ENCODE measurements around the gene HINFP. TPM values are rescaled to one million over a fixed set of nuclear protein-coding genes. Genes with fewer than 3 reads are reported as not detected.
"Not testable (repeated sequence)": the region's sequence is repeated elsewhere in the genome, so short reads cannot be mapped to it uniquely, and the experiment has no call there.

HINFP gene
- total and polyA plus RNA-seq, 3 donors from 2014 or later, result 38.3 to 58.7 (median 58.3) TPM

DNA sequence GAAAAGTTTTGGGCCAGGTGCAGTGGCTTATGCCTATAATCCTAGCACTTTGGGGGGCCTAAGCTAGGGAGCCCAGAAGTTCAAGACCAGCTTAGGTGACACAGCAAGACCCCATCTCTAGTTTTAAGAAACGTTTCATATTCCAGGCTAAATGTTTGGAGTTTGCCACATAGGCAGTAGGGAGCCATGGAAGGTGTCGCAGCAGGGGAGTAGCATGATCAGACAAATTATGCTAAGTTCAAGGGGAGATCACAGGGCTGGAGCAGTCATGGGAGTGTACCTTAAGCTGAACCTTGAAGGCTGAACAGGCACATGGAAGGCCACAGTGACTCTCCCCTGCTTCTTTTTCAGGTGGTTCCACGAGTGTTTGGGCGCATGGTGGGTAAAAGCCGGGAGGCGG lies 58.0 kb downstream of the HINFP start:
- WGBS, 2 donors, result 93 to 96% methylated on average over 6 of the region's 6 CpGs
- H3K9me3 ChIP-seq, result no peaks in the 10 kb centered on the region
- no peak overlapping the region for H3K27ac ChIP-seq
- H3K4me1 ChIP-seq, result no peaks in the 10 kb centered on the region
- H3K27me3 ChIP-seq, result no peaks in the 10 kb centered on the region
- H3K4me3 ChIP-seq, result no peak overlapping the region
- no peaks in the 10 kb centered on the region for H3K36me3 ChIP-seq (ENCODE audit: low read depth, missing control alignments)
- TF ChIP-seq POLR2A (IDR thresholded peaks at IDR 0.05), result no peak
- TF ChIP-seq, protein P1, sequence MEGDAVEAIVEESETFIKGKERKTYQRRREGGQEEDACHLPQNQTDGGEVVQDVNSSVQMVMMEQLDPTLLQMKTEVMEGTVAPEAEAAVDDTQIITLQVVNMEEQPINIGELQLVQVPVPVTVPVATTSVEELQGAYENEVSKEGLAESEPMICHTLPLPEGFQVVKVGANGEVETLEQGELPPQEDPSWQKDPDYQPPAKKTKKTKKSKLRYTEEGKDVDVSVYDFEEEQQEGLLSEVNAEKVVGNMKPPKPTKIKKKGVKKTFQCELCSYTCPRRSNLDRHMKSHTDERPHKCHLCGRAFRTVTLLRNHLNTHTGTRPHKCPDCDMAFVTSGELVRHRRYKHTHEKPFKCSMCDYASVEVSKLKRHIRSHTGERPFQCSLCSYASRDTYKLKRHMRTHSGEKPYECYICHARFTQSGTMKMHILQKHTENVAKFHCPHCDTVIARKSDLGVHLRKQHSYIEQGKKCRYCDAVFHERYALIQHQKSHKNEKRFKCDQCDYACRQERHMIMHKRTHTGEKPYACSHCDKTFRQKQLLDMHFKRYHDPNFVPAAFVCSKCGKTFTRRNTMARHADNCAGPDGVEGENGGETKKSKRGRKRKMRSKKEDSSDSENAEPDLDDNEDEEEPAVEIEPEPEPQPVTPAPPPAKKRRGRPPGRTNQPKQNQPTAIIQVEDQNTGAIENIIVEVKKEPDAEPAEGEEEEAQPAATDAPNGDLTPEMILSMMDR (IDR thresholded peaks at IDR 0.05), result no peak
- no peak for DNase-seq
- intact Hi-C loops (cut with DNase I; ENCODE audit: low total_unique reads), result no loop called here

DNA sequence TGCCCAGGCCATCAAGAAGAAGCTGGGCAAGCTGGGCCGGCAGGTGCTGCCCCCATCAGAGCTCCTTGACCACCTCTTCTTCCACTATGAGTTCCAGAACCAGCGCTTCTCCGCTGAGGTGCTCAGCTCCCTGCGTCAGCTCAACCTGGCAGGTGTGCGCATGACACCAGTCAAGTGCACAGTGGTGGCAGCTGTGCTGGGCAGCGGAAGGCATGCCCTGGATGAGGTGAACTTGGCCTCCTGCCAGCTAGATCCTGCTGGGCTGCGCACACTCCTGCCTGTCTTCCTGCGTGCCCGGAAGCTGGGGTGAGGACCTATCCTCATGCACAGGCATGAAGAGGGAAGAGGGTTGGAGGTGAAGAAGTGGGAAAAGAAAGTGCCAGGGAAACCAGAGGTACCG lies 58.6 kb downstream of the HINFP start:
- DNase-seq, result no peak
- Histone ChIP-seq H3K4me3 (no peak overlapping the region), H3K27me3 (no peaks in the 10 kb centered on the region), H3K4me1 (no peaks in the 10 kb centered on the region), H3K27ac (no peak overlapping the region), H3K9me3 (no peaks in the 10 kb centered on the region), H3K36me3 (ENCODE audit: low read depth, missing control alignments) (no peaks in the 10 kb centered on the region)
- TF ChIP-seq POLR2A (IDR thresholded peaks at IDR 0.05), result no peak
- TF ChIP-seq, protein P1 (IDR thresholded peaks at IDR 0.05), result no peak
- whole genome bisulfite sequencing, 2 donors, result 90 to 96% methylated on average over 10 of the region's 10 CpGs
- intact Hi-C loops (cut with DNase I; ENCODE audit: low total_unique reads), result loop anchor here (10.0 kb wide), 1 partner anchor 85 kb away; a partner anchor contains a TSS

DNA sequence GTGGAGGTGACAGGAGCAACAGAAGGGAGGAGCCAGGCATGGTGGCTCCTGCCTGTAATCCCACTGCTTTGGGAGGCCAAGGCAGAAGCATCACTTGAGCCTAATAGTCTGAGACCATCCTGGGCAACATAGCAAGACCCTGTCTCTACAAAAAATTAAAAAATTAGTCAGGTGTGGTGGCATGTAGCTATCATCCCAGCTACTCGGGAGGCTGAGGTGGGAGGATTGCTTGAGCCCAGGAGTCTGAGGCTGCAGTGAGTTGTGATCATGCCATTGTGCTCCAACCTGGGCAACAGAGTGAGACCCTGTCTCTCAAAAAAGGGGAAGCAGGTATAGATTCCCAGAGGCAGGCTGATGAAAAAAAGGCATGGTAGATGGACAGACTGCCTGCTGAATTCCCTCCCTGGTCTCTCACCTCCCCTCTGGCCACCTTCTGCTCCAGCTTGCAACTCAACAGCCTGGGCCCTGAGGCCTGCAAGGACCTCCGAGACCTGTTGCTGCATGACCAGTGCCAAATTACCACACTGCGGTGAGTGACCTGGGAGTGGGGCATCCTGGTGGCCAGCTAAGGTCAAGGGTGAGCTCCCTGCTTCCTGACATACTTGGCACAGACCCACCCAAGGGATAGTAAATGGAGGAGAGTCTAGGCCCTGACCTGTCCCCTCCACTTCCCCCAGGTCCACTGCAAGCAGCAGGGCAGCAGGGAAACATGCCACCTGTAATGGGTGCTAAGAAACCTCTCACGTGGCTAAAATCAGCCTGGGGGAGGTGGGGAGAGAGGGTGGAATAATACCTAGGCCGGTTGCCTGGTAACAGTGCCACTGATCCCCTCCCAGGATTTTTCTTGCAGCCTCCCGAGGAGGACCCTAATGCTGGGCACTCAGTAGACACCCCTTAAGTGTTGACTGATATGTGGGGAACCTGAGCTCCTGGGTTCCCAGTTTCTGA lies 59.6 kb downstream of the HINFP start:
- WGBS, 2 donors, result 86 to 88% methylated on average over 3 to 6 of the region's 6 CpGs
- no peak overlapping the region for H3K27ac ChIP-seq
- no peaks in the 10 kb centered on the region for H3K36me3 ChIP-seq (ENCODE audit: low read depth, missing control alignments)
- TF ChIP-seq POLR2A (IDR thresholded peaks at IDR 0.05), result no peak
- TF ChIP-seq, protein P1 (IDR thresholded peaks at IDR 0.05), result no peak
- intact Hi-C loops (cut with DNase I; ENCODE audit: low total_unique reads), result loop anchor here (10.0 kb wide), 1 partner anchor 86 kb away; a partner anchor contains a TSS
- H3K27me3 ChIP-seq, result no peaks in the 10 kb centered on the region
- H3K4me1 ChIP-seq, result no peaks in the 10 kb centered on the region
- no peak for DNase-seq
- no peaks in the 10 kb centered on the region for H3K9me3 ChIP-seq
- no peak overlapping the region for H3K4me3 ChIP-seq

DNA sequence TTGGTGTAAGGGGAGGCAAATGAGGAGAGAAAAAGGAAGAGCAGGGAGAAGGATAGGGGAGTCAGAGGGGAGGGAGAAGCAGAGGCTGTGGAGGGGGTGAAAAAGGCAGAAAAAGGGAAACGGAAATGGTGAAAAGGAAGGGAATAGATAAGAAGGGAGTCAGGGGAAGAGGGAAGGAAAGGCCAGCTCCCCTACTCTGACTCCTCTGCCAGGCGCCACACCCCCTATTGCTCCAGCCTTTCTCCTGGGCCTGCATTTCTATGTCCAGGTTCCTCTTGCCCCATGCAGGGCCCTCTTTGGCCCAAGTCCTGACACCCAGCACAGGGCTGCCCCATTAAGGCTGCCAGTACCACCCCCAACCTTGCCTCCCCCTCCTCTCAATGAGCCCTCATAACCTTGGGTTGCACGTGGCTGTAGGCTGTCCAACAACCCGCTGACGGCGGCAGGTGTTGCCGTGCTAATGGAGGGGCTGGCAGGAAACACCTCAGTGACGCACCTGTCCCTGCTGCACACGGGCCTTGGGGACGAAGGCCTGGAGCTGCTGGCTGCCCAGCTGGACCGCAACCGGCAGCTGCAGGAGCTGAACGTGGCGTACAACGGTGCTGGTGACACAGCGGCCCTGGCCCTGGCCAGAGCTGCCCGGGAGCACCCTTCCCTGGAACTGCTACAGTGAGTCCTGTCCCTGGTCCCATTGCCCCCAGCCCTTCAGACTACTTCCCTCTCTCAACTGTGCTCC lies 60.5 kb downstream of the HINFP start:
- TF ChIP-seq, protein P1 (IDR thresholded peaks at IDR 0.05), result no peak
- no peak for TF ChIP-seq POLR2A (IDR thresholded peaks at IDR 0.05)
- H3K9me3 ChIP-seq, result no peaks in the 10 kb centered on the region
- DNase-seq, result no peak
- 77 to 90% methylated on average over 14 to 17 of the region's 17 CpGs for WGBS, 2 donors
- H3K4me3 ChIP-seq, result no peak overlapping the region
- H3K27ac ChIP-seq, result no peak overlapping the region
- intact Hi-C loops (cut with DNase I; ENCODE audit: low total_unique reads), result loop anchor here (10.0 kb wide), 1 partner anchor 87 kb away; a partner anchor contains a TSS
- no peaks in the 10 kb centered on the region for H3K27me3 ChIP-seq
- H3K36me3 ChIP-seq (ENCODE audit: low read depth, missing control alignments), result no peaks in the 10 kb centered on the region
- H3K4me1 ChIP-seq, result no peaks in the 10 kb centered on the region

DNA sequence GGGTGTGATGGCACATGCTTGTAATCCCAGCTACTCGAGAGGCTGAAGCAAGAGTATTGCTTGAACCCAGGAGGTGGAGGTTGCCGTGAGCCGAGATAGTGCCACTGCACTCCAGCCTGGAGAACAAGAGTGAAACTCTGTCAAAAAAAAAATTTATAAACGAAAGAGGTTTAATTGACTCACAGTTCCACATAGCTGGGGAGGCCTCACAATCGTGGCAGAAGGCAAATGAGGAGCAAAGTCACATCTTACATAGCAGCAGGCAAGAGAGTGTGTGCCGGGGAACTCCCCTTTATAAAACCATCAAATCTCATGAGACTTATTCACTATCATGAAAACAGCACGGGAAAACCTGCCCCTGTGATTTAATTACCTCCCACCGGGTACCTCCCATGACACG lies 63.0 kb downstream of the HINFP start:
- H3K27me3 ChIP-seq; H3K36me3 ChIP-seq (ENCODE audit: low read depth, missing control alignments); H3K9me3 ChIP-seq; H3K4me1 ChIP-seq; H3K27ac ChIP-seq; H3K4me3 ChIP-seq; DNase-seq: not testable (repeated sequence)
- intact Hi-C loops (cut with DNase I; ENCODE audit: low total_unique reads), result loop anchor here (10.0 kb wide), 1 partner anchor 90 kb away; a partner anchor contains a TSS
- WGBS, 2 donors, result 78 to 83% methylated on average over 9 of the region's 9 CpGs
